ENCODE results near the gene DLG2.

DNA sequence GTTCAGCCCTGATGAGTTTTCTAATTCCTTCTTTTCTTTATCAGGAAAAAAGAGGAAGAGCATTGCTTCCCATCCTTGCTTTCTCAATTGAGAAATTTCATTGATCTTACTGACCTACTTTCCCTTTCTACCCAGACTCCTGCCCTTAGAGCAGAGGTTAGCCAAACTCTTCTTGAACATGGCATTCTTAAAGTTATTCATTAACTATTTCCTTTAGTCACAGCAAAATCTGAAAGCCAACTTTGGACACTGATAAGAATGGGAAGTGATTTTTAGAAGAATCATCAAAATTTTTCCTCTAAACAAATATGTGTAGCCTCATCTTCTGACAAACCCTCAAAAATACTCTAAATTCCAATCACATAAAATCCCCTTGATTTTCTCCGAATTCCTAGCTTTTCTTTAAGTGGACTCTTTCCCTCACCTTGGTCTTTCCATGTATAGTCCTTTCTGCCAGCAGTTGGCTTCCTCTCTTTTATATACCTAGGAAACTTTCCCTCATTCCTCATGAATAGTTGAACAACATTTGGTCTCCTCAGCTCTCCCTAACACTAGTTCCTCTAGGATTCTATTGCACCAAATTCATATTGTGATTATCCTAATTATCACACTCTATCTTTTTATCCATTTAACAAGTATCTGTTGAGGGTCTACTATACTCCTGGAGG, 1774.2 kb downstream of the DLG2 start:
- TF ChIP-seq, protein P1, sequence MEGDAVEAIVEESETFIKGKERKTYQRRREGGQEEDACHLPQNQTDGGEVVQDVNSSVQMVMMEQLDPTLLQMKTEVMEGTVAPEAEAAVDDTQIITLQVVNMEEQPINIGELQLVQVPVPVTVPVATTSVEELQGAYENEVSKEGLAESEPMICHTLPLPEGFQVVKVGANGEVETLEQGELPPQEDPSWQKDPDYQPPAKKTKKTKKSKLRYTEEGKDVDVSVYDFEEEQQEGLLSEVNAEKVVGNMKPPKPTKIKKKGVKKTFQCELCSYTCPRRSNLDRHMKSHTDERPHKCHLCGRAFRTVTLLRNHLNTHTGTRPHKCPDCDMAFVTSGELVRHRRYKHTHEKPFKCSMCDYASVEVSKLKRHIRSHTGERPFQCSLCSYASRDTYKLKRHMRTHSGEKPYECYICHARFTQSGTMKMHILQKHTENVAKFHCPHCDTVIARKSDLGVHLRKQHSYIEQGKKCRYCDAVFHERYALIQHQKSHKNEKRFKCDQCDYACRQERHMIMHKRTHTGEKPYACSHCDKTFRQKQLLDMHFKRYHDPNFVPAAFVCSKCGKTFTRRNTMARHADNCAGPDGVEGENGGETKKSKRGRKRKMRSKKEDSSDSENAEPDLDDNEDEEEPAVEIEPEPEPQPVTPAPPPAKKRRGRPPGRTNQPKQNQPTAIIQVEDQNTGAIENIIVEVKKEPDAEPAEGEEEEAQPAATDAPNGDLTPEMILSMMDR (IDR thresholded peaks at IDR 0.05) = no peak
- TF ChIP-seq POLR2A (IDR thresholded peaks at IDR 0.05) = no peak

Data from uterus (tissue), 2 donors.